ENCODE measurements around the gene LAMP5. TPM values are rescaled to one million over a fixed set of nuclear protein-coding genes. Genes with fewer than 3 reads are reported as not detected.

The LAMP5 gene
- total RNA-seq (ENCODE audit: low replicate concordance) = 0.18 TPM in 1 of 2 replicates, not detected in the other

- no peak within 1 kb of the TSS for H3K4me3 ChIP-seq (ENCODE audit: low read depth, low read length)
- no peak for TF ChIP-seq CTCF (IDR thresholded peaks at IDR 0.05; ENCODE audit: insufficient read depth, low read length)
- no peak for DNase-seq (ENCODE audit: low read depth)
These were observed at the start of gene LAMP5 for GRCh38 chr20:9514461-9515213. TSS of gene LAMP5 (plus strand) at chr20:9514590. CDS start at chr20:9514853, 263 bp downstream.

GRCh38 chr20:9467995-9468394 is 46.4 kb upstream of the LAMP5 start:
- H3K4me3 ChIP-seq (ENCODE audit: low read depth, low read length) = no peak overlapping the region
- TF ChIP-seq CTCF (IDR thresholded peaks at IDR 0.05; ENCODE audit: insufficient read depth, low read length) = peak; percentile 28
- no peak for DNase-seq (ENCODE audit: low read depth)

GRCh38 chr20:9474835-9475415 is 39.5 kb upstream of the LAMP5 start:
- no peak for TF ChIP-seq CTCF (IDR thresholded peaks at IDR 0.05; ENCODE audit: insufficient read depth, low read length)
- no peak overlapping the region for H3K4me3 ChIP-seq (ENCODE audit: low read depth, low read length)
- no peak for DNase-seq (ENCODE audit: low read depth)

- no peak overlapping the region for H3K4me3 ChIP-seq (ENCODE audit: low read depth, low read length)
- TF ChIP-seq CTCF (IDR thresholded peaks at IDR 0.05; ENCODE audit: insufficient read depth, low read length) = no peak
- DNase-seq (ENCODE audit: low read depth) = no peak
These were observed 38.9 kb upstream of the LAMP5 start for GRCh38 chr20:9475456-9475855.

- TF ChIP-seq CTCF (IDR thresholded peaks at IDR 0.05; ENCODE audit: insufficient read depth, low read length) = no peak
- H3K4me3 ChIP-seq (ENCODE audit: low read depth, low read length) = no peak overlapping the region
- DNase-seq (ENCODE audit: low read depth) = no peak
These were observed 38.2 kb upstream of the LAMP5 start for GRCh38 chr20:9476174-9476573.

GRCh38 chr20:9476637-9477036 is 37.8 kb upstream of the LAMP5 start:
- no peak for TF ChIP-seq CTCF (IDR thresholded peaks at IDR 0.05; ENCODE audit: insufficient read depth, low read length)
- DNase-seq (ENCODE audit: low read depth) = no peak
- H3K4me3 ChIP-seq (ENCODE audit: low read depth, low read length) = no peak overlapping the region
